Lung microvascular endothelial cell (primary cell): ENCODE data around the gene MAP4K3. TPM values are rescaled to one million over a fixed set of nuclear protein-coding genes. Genes with fewer than 3 reads are reported as not detected.
A peak's percentile ranks its signal among the peaks of the same experiment; 100 is the strongest.

ENCODE experiments used
- DNase-seq, 2 donors: peaks; one replicate each; pipeline versions ENCODE4 v3.0.0 to v3.0.0-alpha.2; 2010; ENCODE audit warnings: low read depth in 2 of 2
- total RNA-seq: library from RNA; depleted of rRNA; stranded (reverse); fragments of >200 nt; gene quantifications from 2 replicates; pipeline ENCODE4 v1.2.1, GENCODE V29; 2014

Gene MAP4K3
- total RNA-seq, 1 donor from 2014 or later: 11.9 TPM

GRCh38 chr2:39445934-39446333 is 8.8 kb upstream of the MAP4K3 start:
- DNase-seq: no peak

GRCh38 chr2:39443009-39443408 is 5.9 kb upstream of the MAP4K3 start:
- no peak for DNase-seq

- peak in 1 of 2 donors; percentile 44 for DNase-seq
Observed at GRCh38 chr2:39437522-39438296, 624 bp upstream of the MAP4K3 start.

GRCh38 chr2:39435741-39436591 is 1.1 kb downstream of the MAP4K3 start:
- peak; percentile 43 to 49 for DNase-seq

DNA sequence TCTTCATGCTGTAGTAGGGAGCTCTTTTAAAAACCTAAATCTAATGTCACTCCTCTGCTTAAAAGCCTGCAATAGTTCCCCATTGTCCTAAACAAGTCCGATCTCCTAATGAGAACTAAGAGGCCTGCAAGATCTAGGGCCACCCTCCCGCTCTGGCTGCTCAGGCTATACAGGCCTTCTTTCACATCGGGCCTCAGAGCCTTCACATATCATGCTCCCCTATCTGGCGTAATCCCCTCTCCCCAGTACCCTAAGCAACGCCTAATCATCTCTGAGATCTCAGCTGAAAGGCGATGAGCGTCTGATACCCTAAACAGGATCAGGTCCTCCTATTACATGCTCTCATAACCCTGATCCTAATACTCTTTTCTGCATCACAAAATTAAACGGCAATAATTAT is 1.9 kb downstream of the MAP4K3 start:
- DNase-seq: peak in 1 of 2 donors; percentile 4

DNA sequence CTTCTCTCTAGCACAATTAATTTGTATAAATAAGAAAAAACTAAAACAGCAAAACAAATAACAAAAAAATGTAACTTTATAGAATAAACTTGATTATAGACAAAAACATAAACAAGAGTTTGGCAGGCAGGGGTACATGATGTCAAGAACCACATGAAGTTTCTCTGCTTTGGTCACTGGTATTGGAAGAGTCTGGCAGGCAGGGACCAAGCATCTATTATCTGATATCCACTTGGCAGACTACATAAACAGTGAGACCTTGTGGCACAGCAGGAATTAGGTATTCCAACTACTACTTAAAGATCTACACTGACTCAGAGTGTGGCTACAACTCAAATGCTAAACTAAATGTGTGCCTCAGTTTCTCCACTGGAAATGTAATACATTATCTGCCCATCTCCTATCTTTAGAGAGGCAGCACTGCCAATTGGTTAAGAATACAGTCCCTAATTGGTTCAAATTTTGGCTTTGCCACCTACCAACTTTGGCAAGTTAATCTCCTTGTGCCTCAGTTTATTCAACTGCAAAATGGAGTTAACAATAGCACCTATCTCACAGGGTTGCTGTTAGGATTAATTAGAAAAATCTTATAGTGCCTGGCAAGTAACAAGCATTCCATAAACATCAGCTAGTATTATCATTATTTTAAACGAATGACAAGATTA is 2.7 kb downstream of the MAP4K3 start:
- no peak for DNase-seq

DNA sequence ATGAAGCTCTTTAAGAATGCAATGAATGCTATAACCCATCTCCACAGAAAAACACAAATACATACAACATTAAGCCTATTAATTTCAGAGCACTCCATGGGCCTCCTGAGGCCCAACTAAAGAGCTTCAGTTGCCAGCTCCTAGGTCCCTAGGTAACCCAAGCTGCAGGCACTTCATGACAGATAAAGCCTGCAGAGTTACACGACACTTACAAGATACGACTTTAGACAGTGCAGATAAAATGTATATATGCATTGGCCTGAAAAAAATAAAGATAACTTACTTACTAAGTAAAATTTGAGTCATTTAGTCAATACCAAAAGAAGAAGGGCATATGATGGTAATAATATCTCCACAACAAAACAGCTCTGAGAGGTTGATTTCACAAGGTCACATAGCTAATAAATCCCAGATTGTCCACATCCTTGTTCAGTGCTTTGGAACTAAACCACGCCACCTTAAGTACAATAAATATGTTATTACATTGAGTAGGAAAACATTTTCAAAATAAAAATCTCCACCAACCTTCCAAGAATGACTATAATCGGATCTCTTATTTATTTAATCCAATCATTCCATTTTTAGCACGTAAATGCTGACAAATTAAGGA is 3.4 kb downstream of the MAP4K3 start:
- no peak for DNase-seq

DNA sequence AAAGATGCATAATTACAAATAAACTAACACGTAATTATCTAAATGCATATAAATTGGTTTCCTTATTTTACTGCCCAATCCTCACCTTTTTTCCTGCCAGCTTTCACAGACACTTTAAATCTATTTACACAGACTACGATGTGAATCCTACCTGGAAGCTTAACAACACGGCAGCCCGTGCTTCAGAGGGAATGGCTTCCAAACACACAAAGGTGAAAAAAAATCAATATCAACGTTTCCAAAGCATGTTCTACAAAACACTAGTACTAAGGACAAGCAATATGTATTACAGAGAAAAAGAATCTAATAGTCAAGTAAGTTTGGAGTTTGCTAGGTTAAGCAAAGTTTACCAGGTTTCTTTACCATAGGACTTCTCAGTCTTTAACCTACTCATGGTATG is 4.4 kb downstream of the MAP4K3 start:
- no peak for DNase-seq

DNA sequence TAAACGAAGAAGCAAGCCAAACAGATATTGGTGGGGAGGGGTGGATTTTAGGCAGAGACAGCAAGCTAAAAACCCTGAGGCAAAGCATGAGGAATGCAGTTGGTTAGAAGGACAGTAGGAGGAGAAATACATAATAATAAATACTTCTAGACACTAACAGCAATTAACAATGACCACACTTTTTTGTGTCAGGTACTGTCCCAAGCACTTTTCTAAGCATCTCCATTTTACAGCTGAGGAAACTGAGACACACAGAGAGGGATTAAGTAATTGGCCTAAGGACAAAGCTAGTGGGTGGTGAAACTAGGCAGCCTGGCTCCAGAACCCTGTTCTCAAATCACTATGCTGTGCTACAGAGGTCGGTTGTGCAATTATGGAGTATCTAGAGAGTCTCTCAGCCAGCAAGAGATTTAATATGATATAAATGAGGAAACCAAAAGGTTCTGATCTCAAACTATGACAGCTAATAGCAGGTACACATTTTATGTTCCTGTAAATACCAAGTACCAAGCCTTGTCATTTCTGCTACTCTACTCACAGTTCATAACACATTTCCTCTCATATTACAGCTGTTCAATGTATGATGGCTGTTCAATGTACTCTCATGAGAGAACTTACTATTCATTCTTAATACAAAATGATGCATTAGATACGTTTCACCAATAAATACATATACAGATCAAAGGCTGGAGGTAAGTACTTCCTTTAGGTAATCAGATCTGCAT is 5.3 kb downstream of the MAP4K3 start:
- DNase-seq: no peak

GRCh38 chr2:39429746-39430145 is 7.3 kb downstream of the MAP4K3 start:
- DNase-seq: no peak

- DNase-seq: no peak
Observed at GRCh38 chr2:39424951-39425350, 12.1 kb downstream of the MAP4K3 start.

DNA sequence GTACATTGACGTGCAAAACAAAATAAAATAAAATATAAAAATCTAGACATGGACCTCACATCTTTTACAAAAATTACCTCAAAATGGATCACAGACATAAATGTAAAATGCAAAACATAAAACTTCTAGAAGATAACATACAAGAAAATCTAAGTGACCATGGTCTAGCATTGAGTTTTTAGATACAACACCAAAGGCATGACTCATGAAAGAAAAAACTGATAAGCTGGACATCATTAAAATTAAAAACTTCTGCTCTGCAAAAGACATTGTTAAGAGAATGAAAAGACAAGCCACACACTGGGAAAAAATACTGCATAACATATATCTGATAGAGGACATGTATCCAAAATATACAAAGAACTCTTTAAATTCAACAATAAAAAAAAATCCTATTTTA is 14.4 kb downstream of the MAP4K3 start:
- no peak for DNase-seq

DNA sequence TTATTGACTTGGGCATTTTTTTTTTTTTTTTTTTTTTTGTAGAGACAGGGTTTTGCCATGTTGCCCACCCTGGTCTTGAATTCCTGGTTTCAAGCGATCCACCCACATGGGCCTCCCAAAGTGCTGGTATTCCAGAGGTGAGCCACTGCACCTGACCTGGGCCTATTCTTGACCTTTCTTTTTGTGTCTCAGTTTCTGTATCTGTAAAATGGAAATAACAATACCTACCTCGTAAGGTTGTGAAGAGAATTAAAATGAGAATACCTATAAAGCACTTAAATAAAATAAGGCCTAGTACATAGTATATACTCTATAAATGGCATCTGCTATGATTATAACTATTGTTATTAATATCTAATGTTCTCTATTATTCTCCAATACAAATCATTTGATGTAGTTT is 15.7 kb downstream of the MAP4K3 start:
- no peak for DNase-seq

DNA sequence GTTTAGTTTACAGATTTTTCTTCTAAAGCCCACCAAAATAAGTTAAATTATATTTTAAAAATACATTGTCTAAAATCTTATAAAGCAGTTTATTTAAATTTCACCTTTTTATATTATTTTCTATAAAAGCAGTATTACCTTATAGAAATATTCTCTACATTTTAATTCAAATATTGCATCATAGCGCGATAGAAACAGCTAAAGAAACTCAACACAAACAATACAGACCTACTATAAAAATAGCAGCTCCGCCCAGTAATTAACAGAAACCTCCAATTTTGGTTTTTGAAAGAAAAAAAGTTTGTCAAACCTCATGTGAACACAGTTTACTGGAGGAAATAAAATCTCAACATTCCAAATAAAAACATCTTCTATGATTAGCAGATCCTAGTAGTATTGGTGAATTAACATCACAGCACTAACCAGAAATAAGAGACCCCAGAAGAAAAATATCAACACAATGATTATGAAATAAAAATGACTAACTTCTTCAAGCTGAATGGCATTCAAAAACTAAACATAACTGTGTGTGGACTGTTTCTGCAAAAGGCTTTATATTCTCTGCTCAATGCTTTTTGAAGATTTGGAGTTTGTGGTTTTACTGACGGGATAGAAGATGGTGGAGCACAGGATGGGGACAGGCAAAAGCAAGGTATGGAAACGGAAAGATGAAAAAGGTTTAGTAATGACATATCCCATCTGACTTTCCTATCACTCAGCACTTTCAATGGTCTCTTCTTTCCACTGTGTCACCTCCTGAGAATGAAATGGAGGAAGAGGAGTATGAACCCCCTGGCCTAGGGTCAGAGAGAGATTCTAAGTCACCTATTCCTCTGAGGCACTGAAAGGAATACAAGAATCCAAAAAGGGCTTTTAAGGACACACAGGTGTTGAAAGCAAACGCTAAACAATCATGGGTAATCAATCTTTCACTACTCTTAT is 17.5 kb downstream of the MAP4K3 start:
- DNase-seq: no peak

GRCh38 chr2:39418491-39418890 is 18.6 kb downstream of the MAP4K3 start:
- DNase-seq: no peak

GRCh38 chr2:39416140-39416539 is 20.9 kb downstream of the MAP4K3 start:
- DNase-seq: no peak

DNA sequence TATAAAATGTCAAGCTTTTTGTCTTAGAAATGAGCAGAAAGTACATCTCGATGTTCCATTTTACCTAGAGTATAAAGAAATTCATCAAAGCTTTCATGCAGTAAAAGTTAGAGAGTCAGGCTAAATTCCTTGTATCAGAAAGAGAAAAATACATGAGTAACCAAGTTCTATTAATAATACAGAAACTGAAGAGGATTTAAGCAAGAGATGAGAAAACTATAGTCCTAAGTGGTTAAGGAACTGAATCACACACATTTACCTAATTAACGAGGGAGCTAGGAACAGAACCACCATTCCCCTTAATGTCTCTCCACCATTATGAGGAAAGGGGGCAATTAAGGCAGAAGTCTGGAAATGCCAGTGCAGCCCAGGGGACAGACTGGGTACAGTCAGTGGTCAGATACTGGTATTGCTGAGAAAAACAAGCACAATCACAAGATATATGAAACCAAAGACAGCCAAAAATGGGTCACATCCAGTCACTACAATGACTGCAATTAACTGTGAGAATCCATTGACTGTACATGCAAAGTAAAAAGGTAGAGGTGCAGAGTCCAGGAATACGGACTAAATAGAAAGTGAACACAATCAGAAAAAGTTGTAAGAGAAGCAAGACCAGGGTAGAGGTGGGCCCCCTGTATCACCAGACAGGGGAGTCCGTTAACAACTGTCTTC is 23.9 kb downstream of the MAP4K3 start:
- no peak for DNase-seq

DNA sequence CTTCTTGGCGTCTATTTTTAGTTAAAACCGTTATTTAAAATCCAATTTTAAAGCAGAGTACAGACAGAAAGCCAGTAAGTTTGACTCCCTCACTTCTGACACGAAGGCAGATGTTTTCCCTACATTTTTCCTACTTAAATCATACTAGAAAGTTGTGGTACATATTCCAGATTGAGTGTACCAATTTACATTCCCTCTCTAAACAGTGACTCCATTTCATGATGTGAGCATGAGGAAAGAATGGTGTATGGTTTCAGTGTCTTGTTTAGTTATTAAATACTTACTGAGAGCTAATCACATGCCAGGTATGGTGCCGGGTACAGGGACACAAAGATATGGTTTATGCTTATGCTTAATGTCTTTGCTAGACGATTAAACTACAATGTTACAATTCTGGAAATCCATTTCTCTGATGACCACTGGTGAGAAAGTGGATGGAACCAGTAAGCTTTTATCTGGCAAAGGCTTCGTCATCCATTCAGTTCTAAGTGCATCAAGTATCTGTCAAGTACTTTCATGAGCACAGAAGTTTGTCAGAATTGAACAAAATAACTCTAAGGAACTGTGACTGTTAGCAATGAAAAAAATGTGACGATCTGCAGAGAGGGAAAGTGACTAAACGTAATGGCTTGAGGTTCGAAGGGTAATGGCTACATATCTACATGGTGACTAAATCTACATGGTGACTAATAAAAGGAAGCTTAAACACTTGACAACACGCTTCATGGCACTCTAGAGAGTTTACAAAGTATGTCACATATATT is 25.7 kb downstream of the MAP4K3 start:
- DNase-seq: peak in 1 of 2 donors; percentile 85
